Uterus (tissue), 4 donors: ENCODE results near the gene RBFOX2. TPM values are rescaled to one million over a fixed set of nuclear protein-coding genes. Genes with fewer than 3 reads are reported as not detected.
"Not testable (repeated sequence)": the region's sequence is repeated elsewhere in the genome, so short reads cannot be mapped to it uniquely, and the experiment has no call there.

Experiments
- DNase-seq, 2 donors: peaks; one replicate each; pipeline ENCODE4 v3.0.0-alpha.2; 2019 to 2020
- H3K27ac ChIP-seq, 2 donors: fragments of 200-600 bp; sonication (generic); 1 replicate in 1 of 2; 2 replicates in 1 of 2; pipeline ENCODE4 v1.5.1; 2016 to 2018
- H3K27me3 ChIP-seq, 2 donors: fragments of 200-600 bp; sonication (generic); one replicate each; pipeline ENCODE4 v1.5.1; 2018 to 2019; ENCODE audit warnings: control low read depth in 1 of 2
- H3K36me3 ChIP-seq, 2 donors: fragments of 200-600 bp; sonication (generic); one replicate each; pipeline ENCODE4 v1.5.1; 2019; ENCODE audit warnings: control low read depth in 1 of 2
- H3K4me1 ChIP-seq, 2 donors: fragments of 200-600 bp; sonication (generic); one replicate each; pipeline ENCODE4 v1.5.1; 2018 to 2019; ENCODE audit warnings: control low read depth in 1 of 2
- H3K4me3 ChIP-seq, 2 donors: fragments of 200-600 bp; sonication (generic); 1 replicate in 1 of 2; 2 replicates in 1 of 2; pipeline ENCODE4 v1.5.1; 2018 to 2019; ENCODE audit warnings: mild to moderate bottlenecking in 1 of 2
- H3K9me3 ChIP-seq, 2 donors: fragments of 200-600 bp; sonication (generic); one replicate each; pipeline ENCODE4 v1.5.1; 2019; ENCODE audit warnings: control low read depth in 1 of 2
- POLR2A ChIP-seq, 2 donors: fragments of 450-650 bp; IDR thresholded peaks; one replicate each; pipeline ENCODE4 v1.6.1; 2016; ENCODE audit warnings: antibody characterized with exemption in 2 of 2, mild to moderate bottlenecking in 1 of 2, moderate library complexity in 1 of 2
- intact Hi-C: fragments of 100-400 bp; cut with DNase I; formaldehyde crosslinking; loops from one replicate; pipeline ENCODE4 v1.15.1; 2023; ENCODE audit warnings: low total_unique reads
- total RNA-seq, 4 donors: library from RNA; depleted of rRNA in 3 of 4; stranded (reverse); fragments of >200 nt in 3 of 4; gene quantifications; one replicate each; pipeline versions ENCODE4 v1.1.0 to v1.2.4, GENCODE V29; 2014 to 2023
- TF ChIP-seq, protein P1 (sequence below), 4 experiments: fragments of 200-600 bp in 2 of 4; fragments of 450-650 bp in 2 of 4; sonication (generic) in 2 of 4; IDR thresholded peaks; one replicate each; pipeline ENCODE4 v1.5.1; 2016 to 2019; ENCODE audit warnings: antibody characterized with exemption in 4 of 4, mild to moderate bottlenecking in 2 of 4, moderate library complexity in 1 of 4
- donor health status: DM: yes; HTN: yes; CAD: no.

RBFOX2 gene
- total RNA-seq, 4 donors from 2014 or later = 81.0 to 311 (median 147) TPM

GRCh38 chr22:36021606-36022153 is 6.9 kb downstream of the RBFOX2 start:
- Histone ChIP-seq H3K27me3 (no peaks in the 10 kb centered on the region), H3K4me1 (peaks cover 15 to 20% of the 10 kb centered on the region in 2 donors), H3K36me3 (no peaks in the 10 kb centered on the region), H3K27ac (peak overlapping the region; percentile 75 to 78), H3K4me3 (no peak overlapping the region), H3K9me3 (no peaks in the 10 kb centered on the region)
- TF ChIP-seq, protein P1, sequence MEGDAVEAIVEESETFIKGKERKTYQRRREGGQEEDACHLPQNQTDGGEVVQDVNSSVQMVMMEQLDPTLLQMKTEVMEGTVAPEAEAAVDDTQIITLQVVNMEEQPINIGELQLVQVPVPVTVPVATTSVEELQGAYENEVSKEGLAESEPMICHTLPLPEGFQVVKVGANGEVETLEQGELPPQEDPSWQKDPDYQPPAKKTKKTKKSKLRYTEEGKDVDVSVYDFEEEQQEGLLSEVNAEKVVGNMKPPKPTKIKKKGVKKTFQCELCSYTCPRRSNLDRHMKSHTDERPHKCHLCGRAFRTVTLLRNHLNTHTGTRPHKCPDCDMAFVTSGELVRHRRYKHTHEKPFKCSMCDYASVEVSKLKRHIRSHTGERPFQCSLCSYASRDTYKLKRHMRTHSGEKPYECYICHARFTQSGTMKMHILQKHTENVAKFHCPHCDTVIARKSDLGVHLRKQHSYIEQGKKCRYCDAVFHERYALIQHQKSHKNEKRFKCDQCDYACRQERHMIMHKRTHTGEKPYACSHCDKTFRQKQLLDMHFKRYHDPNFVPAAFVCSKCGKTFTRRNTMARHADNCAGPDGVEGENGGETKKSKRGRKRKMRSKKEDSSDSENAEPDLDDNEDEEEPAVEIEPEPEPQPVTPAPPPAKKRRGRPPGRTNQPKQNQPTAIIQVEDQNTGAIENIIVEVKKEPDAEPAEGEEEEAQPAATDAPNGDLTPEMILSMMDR (IDR thresholded peaks at IDR 0.05) = no peak
- no peak for TF ChIP-seq POLR2A (IDR thresholded peaks at IDR 0.05)
- no peak for DNase-seq
- intact Hi-C loops = no loop called here

DNA sequence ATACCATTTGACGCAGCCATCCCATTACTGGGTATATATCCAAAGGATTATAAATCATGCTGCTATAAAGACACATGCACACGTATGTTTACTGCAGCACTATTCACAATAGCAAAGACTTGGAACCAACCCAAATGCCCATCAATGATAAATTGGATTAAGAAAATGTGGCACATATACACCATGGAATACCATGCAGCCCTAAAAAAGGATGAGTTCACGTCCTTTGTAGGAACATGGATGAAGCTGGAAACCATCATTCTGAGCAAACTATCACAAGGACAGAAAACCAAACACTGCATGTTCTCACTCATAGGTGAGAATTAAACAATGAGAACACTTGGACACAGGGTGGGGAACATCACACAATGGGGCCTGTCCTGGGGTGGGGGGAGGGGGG is 7.8 kb downstream of the RBFOX2 start:
- peaks cover 10 to 20% of the 10 kb centered on the region in 2 donors for H3K4me1 ChIP-seq
- H3K36me3 ChIP-seq, H3K9me3 ChIP-seq, H3K27me3 ChIP-seq, DNase-seq, H3K4me3 ChIP-seq, H3K27ac ChIP-seq, intact Hi-C loops: not testable (repeated sequence)

DNA sequence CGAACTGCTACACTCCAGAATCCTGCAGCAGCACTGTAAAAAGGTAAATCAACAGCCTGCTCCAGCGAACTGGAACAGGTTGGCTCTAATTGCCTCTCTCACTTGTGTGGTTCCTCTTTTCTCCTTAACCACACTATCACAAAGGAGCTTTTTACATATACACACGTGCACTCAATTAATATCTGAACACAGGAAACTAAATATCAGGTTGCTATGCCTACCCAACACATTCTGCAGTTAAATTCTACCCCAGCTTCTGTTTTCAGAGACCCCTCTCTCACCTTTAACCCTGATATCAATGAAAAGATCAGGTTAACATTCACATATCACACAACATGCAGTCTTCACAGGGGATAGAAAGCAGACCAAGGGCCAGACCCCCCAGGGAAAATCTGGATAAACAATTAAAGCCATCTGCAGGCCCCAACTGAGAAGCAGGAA is 11.0 kb downstream of the RBFOX2 start:
- DNase-seq = no peak
- TF ChIP-seq, protein P1 (IDR thresholded peaks at IDR 0.05) = no peak
- no peak for TF ChIP-seq POLR2A (IDR thresholded peaks at IDR 0.05)
- Histone ChIP-seq H3K27ac (peak overlapping the region in 1 of 2 donors; percentile 12), H3K27me3 (no peaks in the 10 kb centered on the region), H3K4me1 (peaks cover 7 to 25% of the 10 kb centered on the region in 2 donors), H3K4me3 (no peak overlapping the region), H3K36me3 (no peaks in the 10 kb centered on the region), H3K9me3 (no peaks in the 10 kb centered on the region)
- intact Hi-C loops = no loop called here

GRCh38 chr22:36016684-36017083 is 11.9 kb downstream of the RBFOX2 start:
- Histone ChIP-seq H3K36me3 (no peaks in the 10 kb centered on the region), H3K27me3 (no peaks in the 10 kb centered on the region), H3K27ac (peak overlapping the region; percentile 33 to 68), H3K4me1 (peaks cover 4 to 17% of the 10 kb centered on the region in 2 donors), H3K4me3 (no peak overlapping the region), H3K9me3 (no peaks in the 10 kb centered on the region)
- TF ChIP-seq, protein P1 (IDR thresholded peaks at IDR 0.05) = no peak
- no peak for TF ChIP-seq POLR2A (IDR thresholded peaks at IDR 0.05)
- intact Hi-C loops = no loop called here
- DNase-seq = no peak

- Histone ChIP-seq H3K4me1 (peaks cover 4 to 15% of the 10 kb centered on the region in 2 donors), H3K27me3 (no peaks in the 10 kb centered on the region), H3K36me3 (no peaks in the 10 kb centered on the region), H3K9me3 (no peaks in the 10 kb centered on the region), H3K4me3 (no peak overlapping the region), H3K27ac (peak overlapping the region; percentile 33 to 68)
- no peak for TF ChIP-seq POLR2A (IDR thresholded peaks at IDR 0.05)
- TF ChIP-seq, protein P1 (IDR thresholded peaks at IDR 0.05) = no peak
- intact Hi-C loops = no loop called here
- no peak for DNase-seq
Measured at GRCh38 chr22:36015811-36016529, 12.7 kb downstream of the RBFOX2 start.
